H9 (cell line): ENCODE measurements around the gene FARP2. TPM values are rescaled to one million over a fixed set of nuclear protein-coding genes. Genes with fewer than 3 reads are reported as not detected.

Experiments used
- DNase-seq: peaks from one replicate; pipeline ENCODE4 v3.0.0-alpha.2; 2017
- H2AFZ ChIP-seq: one replicate; pipeline ENCODE4 v1.6.1; 2013; ENCODE audit warnings: mild to moderate bottlenecking, low read length, control low read depth, moderate library complexity
- H2AK5ac ChIP-seq: 2 replicates; pipeline ENCODE4 v1.6.1; 2013; ENCODE audit warnings: low read length, control low read depth, mixed read lengths; ENCODE audit not compliant: insufficient read length
- H2BK120ac ChIP-seq: one replicate; pipeline ENCODE4 v1.6.1; 2013; ENCODE audit warnings: low read depth, mild to moderate bottlenecking, low read length, control low read depth, inconsistent platforms; ENCODE audit not compliant: poor library complexity, severe bottlenecking
- H2BK12ac ChIP-seq: 2 replicates; pipeline ENCODE4 v1.6.1; 2013; ENCODE audit warnings: low read length, control low read depth, mixed read lengths, low read depth; ENCODE audit not compliant: insufficient read length
- H2BK15ac ChIP-seq: 2 replicates; pipeline ENCODE4 v1.6.1; 2013; ENCODE audit warnings: low read depth, low read length, control low read depth
- H2BK20ac ChIP-seq: one replicate; pipeline ENCODE4 v1.6.1; 2013; ENCODE audit warnings: low read depth, mild to moderate bottlenecking, low read length, control low read depth, inconsistent platforms; ENCODE audit not compliant: poor library complexity, severe bottlenecking
- H2BK5ac ChIP-seq: 2 replicates; pipeline ENCODE4 v1.6.1; 2013; ENCODE audit warnings: low read length, control low read depth, mixed read lengths; ENCODE audit not compliant: insufficient read length
- H3K14ac ChIP-seq: 2 replicates; pipeline ENCODE4 v1.6.1; 2013; ENCODE audit warnings: low read length, control low read depth; ENCODE audit not compliant: insufficient read depth
- H3K18ac ChIP-seq: 2 replicates; pipeline ENCODE4 v1.6.1; 2013; ENCODE audit warnings: low read depth, mild to moderate bottlenecking, mixed read lengths, low read length, control low read depth; ENCODE audit not compliant: insufficient read length
- H3K23ac ChIP-seq: 2 replicates; pipeline ENCODE4 v1.6.1; 2013; ENCODE audit warnings: low read length, control low read depth, mixed read lengths, low read depth; ENCODE audit not compliant: insufficient read length
- H3K23me2 ChIP-seq: 2 replicates; pipeline ENCODE4 v1.6.1; 2013; ENCODE audit warnings: low read depth, mild to moderate bottlenecking, mixed read lengths, low read length, control low read depth; ENCODE audit not compliant: insufficient read length, poor library complexity, severe bottlenecking
- H3K27ac ChIP-seq: 2 replicates; pipeline ENCODE4 v1.5.1; 2013; ENCODE audit warnings: low read length, control low read depth, mixed read lengths, low read depth; ENCODE audit not compliant: insufficient read length
- H3K27me3 ChIP-seq: 2 replicates; pipeline ENCODE4 v1.6.1; 2013; ENCODE audit warnings: low read length, control low read depth, inconsistent platforms; ENCODE audit not compliant: insufficient read depth
- H3K4ac ChIP-seq: 2 replicates; pipeline ENCODE4 v1.6.1; 2013; ENCODE audit warnings: low read depth, mild to moderate bottlenecking, control low read depth, inconsistent platforms, low read length, moderate library complexity
- H3K4me1 ChIP-seq: 2 replicates; pipeline ENCODE4 v1.6.1; 2013; ENCODE audit warnings: low read length, control low read depth, inconsistent platforms; ENCODE audit not compliant: insufficient read depth
- H3K4me2 ChIP-seq: 2 replicates; pipeline ENCODE4 v1.6.1; 2013; ENCODE audit warnings: low read length, control low read depth, mixed read lengths; ENCODE audit not compliant: insufficient read length, insufficient read depth
- H3K56ac ChIP-seq: 2 replicates; pipeline ENCODE4 v1.6.1; 2013; ENCODE audit warnings: low read depth, mild to moderate bottlenecking, mixed read lengths, low read length, control low read depth; ENCODE audit not compliant: insufficient read length
- H3K79me1 ChIP-seq: 2 replicates; pipeline ENCODE4 v1.6.1; 2013; ENCODE audit warnings: low read depth, mild to moderate bottlenecking, moderate library complexity, low read length, control low read depth, inconsistent platforms; ENCODE audit not compliant: insufficient read depth, poor library complexity, severe bottlenecking
- H3K79me2 ChIP-seq: 2 replicates; pipeline ENCODE4 v1.6.1; 2013; ENCODE audit warnings: low read length, control low read depth, inconsistent platforms; ENCODE audit not compliant: insufficient read depth
- H3K9ac ChIP-seq: 2 replicates; pipeline ENCODE4 v1.6.1; 2013; ENCODE audit warnings: low read length, control low read depth, mixed read lengths; ENCODE audit not compliant: insufficient read length; ENCODE audit errors: extremely low read depth
- H3K9me3 ChIP-seq: one replicate; pipeline ENCODE4 v1.6.1; 2013; ENCODE audit warnings: low read depth, low read length, inconsistent platforms; ENCODE audit not compliant: control insufficient read depth
- H3T11ph ChIP-seq: one replicate; pipeline ENCODE4 v1.6.1; 2013; ENCODE audit warnings: mild to moderate bottlenecking, low read length, control low read depth, inconsistent platforms
- H4K20me1 ChIP-seq: one replicate; pipeline ENCODE4 v1.6.1; 2013; ENCODE audit not compliant: control insufficient read depth, insufficient read length, insufficient read depth
- H4K5ac ChIP-seq: 2 replicates; pipeline ENCODE4 v1.6.1; 2013; ENCODE audit warnings: low read depth, mild to moderate bottlenecking, mixed read lengths, low read length, control low read depth; ENCODE audit not compliant: insufficient read length
- H4K8ac ChIP-seq: replicated peaks from 2 replicates; pipeline ENCODE4 v1.6.1; 2013; ENCODE audit warnings: low read length, control low read depth, mixed read lengths, low read depth; ENCODE audit not compliant: insufficient read length
- H4K91ac ChIP-seq: 2 replicates; pipeline ENCODE4 v1.6.1; 2013; ENCODE audit warnings: low read depth, mild to moderate bottlenecking, moderate library complexity, mixed read lengths, low read length, control low read depth; ENCODE audit not compliant: insufficient read length
- H3K27ac Mint-ChIP-seq, 3 experiments: 2 replicates in 2 of 3; 3 replicates in 1 of 3; pipeline ENCODE4 v1.8.0; 2020 to 2021; ENCODE audit warnings: mixed read lengths in 3 of 3, mild to moderate bottlenecking in 1 of 3, moderate library complexity in 1 of 3
- H3K27me3 Mint-ChIP-seq: 2 replicates; pipeline ENCODE4 v1.8.0; 2021; ENCODE audit warnings: low read depth, mild to moderate bottlenecking, moderate library complexity, mixed read lengths
- H3K36me3 Mint-ChIP-seq, 3 experiments: 2 replicates in 2 of 3; 3 replicates in 1 of 3; pipeline ENCODE4 v1.8.0; 2020 to 2021; ENCODE audit warnings: low read depth in 3 of 3, mixed read lengths in 3 of 3; ENCODE audit not compliant: insufficient read depth in 1 of 3
- H3K4me1 Mint-ChIP-seq, 2 experiments: 2 replicates each; pipeline ENCODE4 v1.8.0; 2020; ENCODE audit warnings: mixed read lengths in 2 of 2
- H3K4me3 Mint-ChIP-seq, 2 experiments: 2 replicates in 1 of 2; 3 replicates in 1 of 2; pipeline ENCODE4 v1.8.0; 2020 to 2021; ENCODE audit warnings: mild to moderate bottlenecking in 2 of 2, mixed read lengths in 2 of 2, moderate library complexity in 1 of 2
- H3K9me3 Mint-ChIP-seq, 2 experiments: 2 replicates in 1 of 2; 3 replicates in 1 of 2; pipeline ENCODE4 v1.8.0; 2020; ENCODE audit warnings: mild to moderate bottlenecking in 2 of 2, mixed read lengths in 2 of 2, moderate library complexity in 1 of 2
- WGBS: extraction: QIAGEN DNeasy Blood & Tissue Kit; methylation state at CpG from one replicate; pipeline ENCODE4 v1.1.7; 2013; ENCODE audit warnings: missing lambda C conversion rate, low lambda C conversion rate, mixed read lengths; ENCODE audit not compliant: insufficient read length; ENCODE audit errors: extremely low coverage; 5-methylcytosine and 5-hydroxymethylcytosine counted together
- total RNA-seq: library from RNA; stranded (reverse); gene quantifications from 2 replicates; pipeline ENCODE4 v1.2.1, GENCODE V29; 2021
- TF ChIP-seq, protein P1 (sequence below): fragments of 200-600 bp; sonication (generic); conservative IDR thresholded peaks from 3 replicates; pipeline ENCODE4 v1.8.0; 2021; ENCODE audit warnings: antibody characterized with exemption, mild to moderate bottlenecking

FARP2 gene
- total RNA-seq, 1 experiment from 2014 or later: 33.9 TPM

DNA sequence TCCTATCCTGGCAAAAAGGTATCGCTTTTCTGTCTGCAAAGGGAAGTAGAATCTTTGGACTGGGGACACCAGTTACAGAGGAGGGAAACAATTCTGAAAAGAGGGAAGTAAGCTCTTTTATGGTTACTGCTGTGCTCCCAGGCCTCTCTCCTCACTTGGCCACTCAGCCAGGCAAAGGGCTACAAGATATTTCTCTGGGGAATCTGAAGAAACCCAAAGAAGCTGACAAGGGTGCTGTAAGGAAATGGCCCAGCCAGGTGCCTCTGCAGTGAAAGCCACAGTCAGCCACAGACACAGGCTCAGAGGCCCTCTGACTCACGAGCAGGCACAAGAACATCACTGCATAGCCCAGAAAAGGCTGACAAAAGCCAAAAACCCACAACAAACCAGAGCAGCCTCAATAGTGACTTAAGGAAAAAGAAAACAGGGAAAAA lies 46.4 kb upstream of the FARP2 start:
- H4K8ac ChIP-seq: no peak overlapping the region
- TF ChIP-seq, protein P1, sequence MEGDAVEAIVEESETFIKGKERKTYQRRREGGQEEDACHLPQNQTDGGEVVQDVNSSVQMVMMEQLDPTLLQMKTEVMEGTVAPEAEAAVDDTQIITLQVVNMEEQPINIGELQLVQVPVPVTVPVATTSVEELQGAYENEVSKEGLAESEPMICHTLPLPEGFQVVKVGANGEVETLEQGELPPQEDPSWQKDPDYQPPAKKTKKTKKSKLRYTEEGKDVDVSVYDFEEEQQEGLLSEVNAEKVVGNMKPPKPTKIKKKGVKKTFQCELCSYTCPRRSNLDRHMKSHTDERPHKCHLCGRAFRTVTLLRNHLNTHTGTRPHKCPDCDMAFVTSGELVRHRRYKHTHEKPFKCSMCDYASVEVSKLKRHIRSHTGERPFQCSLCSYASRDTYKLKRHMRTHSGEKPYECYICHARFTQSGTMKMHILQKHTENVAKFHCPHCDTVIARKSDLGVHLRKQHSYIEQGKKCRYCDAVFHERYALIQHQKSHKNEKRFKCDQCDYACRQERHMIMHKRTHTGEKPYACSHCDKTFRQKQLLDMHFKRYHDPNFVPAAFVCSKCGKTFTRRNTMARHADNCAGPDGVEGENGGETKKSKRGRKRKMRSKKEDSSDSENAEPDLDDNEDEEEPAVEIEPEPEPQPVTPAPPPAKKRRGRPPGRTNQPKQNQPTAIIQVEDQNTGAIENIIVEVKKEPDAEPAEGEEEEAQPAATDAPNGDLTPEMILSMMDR: no peak
- H3K56ac ChIP-seq: no peak overlapping the region
- no peak overlapping the region for H2AFZ ChIP-seq
- no peak overlapping the region for H2BK120ac ChIP-seq
- no peak overlapping the region for H3T11ph ChIP-seq
- no peak overlapping the region for H3K23ac ChIP-seq
- H3K4me1 Mint-ChIP-seq: peaks cover 43 to 48% of the 10 kb centered on the region in 2 experiments
- no peak overlapping the region for H4K91ac ChIP-seq
- peaks cover 63% of the 10 kb centered on the region for H3K79me2 ChIP-seq
- 0 out of 2 replicates have a peak, but pooled peaks cover 2% of the 10 kb centered on the region for H3K4me1 ChIP-seq
- WGBS: no CpG with 5 or more reads among the region's 2 CpGs
- no peak overlapping the region for H3K4me3 Mint-ChIP-seq
- no peak overlapping the region for H2BK12ac ChIP-seq
- H3K9ac ChIP-seq: no peak overlapping the region
- H3K9me3 Mint-ChIP-seq: no peaks in the 10 kb centered on the region
- no peak overlapping the region for H3K18ac ChIP-seq
- H2AK5ac ChIP-seq: no peak overlapping the region
- H3K23me2 ChIP-seq: no peaks in the 10 kb centered on the region
- no peaks in the 10 kb centered on the region for H3K9me3 ChIP-seq
- H3K27me3 Mint-ChIP-seq: no peaks in the 10 kb centered on the region
- no peak overlapping the region for H4K5ac ChIP-seq
- H2BK5ac ChIP-seq: no peak overlapping the region
- H2BK20ac ChIP-seq: no peak overlapping the region
- H3K27ac Mint-ChIP-seq: peak overlapping the region in 2 of 3 experiments; percentile 26 to 49; a peak in 4 of 7 replicates
- no peak overlapping the region for H3K4me2 ChIP-seq
- H3K27me3 ChIP-seq: no peaks in the 10 kb centered on the region
- DNase-seq: no peak
- H3K27ac ChIP-seq: no peak overlapping the region
- H3K79me1 ChIP-seq: peaks cover 3% of the 10 kb centered on the region
- H2BK15ac ChIP-seq: no peak overlapping the region
- no peak overlapping the region for H3K4ac ChIP-seq
- no peaks in the 10 kb centered on the region for H4K20me1 ChIP-seq
- no peaks in the 10 kb centered on the region; a peak in 2 of 7 replicates for H3K36me3 Mint-ChIP-seq
- no peak overlapping the region for H3K14ac ChIP-seq
